HUES64 (cell line): ENCODE results near the gene MINDY2.

Source experiments
- H3K27ac ChIP-seq: 2 replicates; pipeline ENCODE4 v1.7.0; 2013; ENCODE audit warnings: low read depth, low read length, inconsistent platforms
- H3K27me3 ChIP-seq: 2 replicates; pipeline ENCODE4 v1.6.1; 2013; ENCODE audit warnings: mild to moderate bottlenecking, low read length; ENCODE audit not compliant: insufficient read depth
- H3K36me3 ChIP-seq: 2 replicates; pipeline ENCODE4 v1.6.1; 2013; ENCODE audit warnings: mild to moderate bottlenecking, low read length; ENCODE audit not compliant: insufficient read depth
- H3K4me1 ChIP-seq: 2 replicates; pipeline ENCODE4 v1.6.1; 2013; ENCODE audit warnings: mild to moderate bottlenecking, low read length, moderate library complexity; ENCODE audit not compliant: insufficient read depth
- H3K4me3 ChIP-seq: 2 replicates; pipeline ENCODE4 v1.5.1; 2013; ENCODE audit warnings: mild to moderate bottlenecking, low read length, moderate library complexity
- H3K9ac ChIP-seq: 2 replicates; pipeline ENCODE4 v1.6.1; 2013; ENCODE audit warnings: mild to moderate bottlenecking, low read depth, low read length
- H3K9me3 ChIP-seq: 2 replicates; pipeline ENCODE4 v1.6.1; 2013; ENCODE audit warnings: low read depth, low read length; ENCODE audit not compliant: insufficient read depth
- WGBS: fragments of 150-250, 120-280 bp; methylation state at CpG from one replicate; pipeline ENCODE4 v1.1.7; 2013; ENCODE audit warnings: missing lambda C conversion rate; 5-methylcytosine and 5-hydroxymethylcytosine counted together

Gene MINDY2

DNA sequence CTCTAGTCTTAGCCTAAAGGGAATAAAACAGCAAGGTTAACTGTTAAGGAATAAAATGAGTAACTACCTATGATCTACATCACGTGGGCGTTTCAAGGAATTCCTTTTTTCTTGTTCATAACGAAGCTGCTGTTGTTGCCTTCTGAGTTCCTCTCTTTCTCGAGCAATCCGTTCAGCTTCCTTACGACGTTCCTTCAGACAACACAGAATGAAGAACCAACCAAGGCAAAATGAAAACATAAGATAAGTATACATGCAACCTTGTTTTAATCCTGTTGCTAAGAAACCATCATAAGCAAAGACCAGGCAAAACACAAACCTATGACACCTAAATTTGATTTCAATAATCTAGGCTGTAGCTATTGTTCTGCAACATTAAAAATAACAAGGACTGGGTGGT is 118.3 kb downstream of the MINDY2 start:
- no peaks in the 10 kb centered on the region for H3K27me3 ChIP-seq
- H3K9me3 ChIP-seq, result no peaks in the 10 kb centered on the region
- H3K36me3 ChIP-seq, result peaks cover 100% of the 10 kb centered on the region
- H3K4me1 ChIP-seq, result no peaks in the 10 kb centered on the region
- no peak overlapping the region for H3K27ac ChIP-seq
- H3K9ac ChIP-seq, result no peak overlapping the region
- WGBS, result 97% methylated on average over 7 of the region's 7 CpGs
- H3K4me3 ChIP-seq, result no peak overlapping the region

GRCh38 chr15:58898150-58898680 is 127.1 kb downstream of the MINDY2 start:
- H3K4me3 ChIP-seq, result no peak overlapping the region
- H3K9me3 ChIP-seq, result no peaks in the 10 kb centered on the region
- no peak overlapping the region for H3K27ac ChIP-seq
- no peaks in the 10 kb centered on the region for H3K4me1 ChIP-seq
- no peak overlapping the region for H3K9ac ChIP-seq
- H3K27me3 ChIP-seq, result no peaks in the 10 kb centered on the region
- 80% methylated on average over 1 of the region's 1 CpG for WGBS
- H3K36me3 ChIP-seq, result peaks cover 91% of the 10 kb centered on the region

GRCh38 chr15:58900631-58901030 is 129.5 kb downstream of the MINDY2 start:
- Histone ChIP-seq H3K9ac (no peak overlapping the region), H3K9me3 (no peaks in the 10 kb centered on the region), H3K36me3 (peaks cover 90% of the 10 kb centered on the region), H3K4me3 (no peak overlapping the region), H3K27ac (no peak overlapping the region), H3K4me1 (no peaks in the 10 kb centered on the region), H3K27me3 (no peaks in the 10 kb centered on the region)
- whole genome bisulfite sequencing, result 95% methylated on average over 2 of the region's 3 CpGs

DNA sequence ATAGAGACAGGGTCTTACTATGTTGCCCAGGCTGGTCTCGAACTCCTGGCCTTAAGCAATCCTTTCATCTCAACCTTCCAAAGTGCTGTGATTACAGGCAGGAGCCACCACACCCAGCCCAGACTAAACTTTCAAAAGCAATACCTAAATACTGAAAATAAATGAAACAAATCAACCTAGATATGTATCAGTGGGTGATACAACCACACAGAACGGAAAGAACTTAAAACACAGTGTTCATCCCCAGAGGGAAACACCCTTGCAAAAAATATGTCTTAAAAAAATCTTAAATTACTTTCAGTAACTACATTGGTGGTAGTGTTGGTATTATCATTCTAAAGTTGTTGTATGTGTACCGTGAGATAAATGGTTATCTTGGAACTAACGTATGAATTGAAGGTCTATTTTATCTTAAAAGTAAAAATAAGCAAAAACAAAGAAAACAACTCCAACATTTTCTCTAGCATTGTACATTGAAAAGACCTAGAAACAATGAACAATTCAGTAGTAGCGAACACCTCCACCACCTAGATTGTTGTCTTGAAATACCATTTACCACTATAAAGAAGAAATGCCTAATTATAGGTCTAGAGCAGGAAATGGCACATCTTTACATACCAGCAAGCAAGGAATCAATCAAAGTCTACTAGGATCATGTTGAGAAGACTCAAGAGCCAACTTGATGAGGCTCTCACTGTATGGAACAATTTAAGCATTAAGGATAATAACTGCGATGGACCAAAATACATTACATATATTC is 137.6 kb downstream of the MINDY2 start:
- Histone ChIP-seq H3K36me3 (peaks cover 96% of the 10 kb centered on the region), H3K27ac (no peak overlapping the region), H3K9ac (no peak overlapping the region), H3K27me3 (no peaks in the 10 kb centered on the region), H3K4me3 (no peak overlapping the region), H3K9me3 (no peaks in the 10 kb centered on the region), H3K4me1 (peaks cover 7% of the 10 kb centered on the region; the same call in 1 of the 2 replicates)
- 100% methylated on average over 3 of the region's 6 CpGs for WGBS

- Histone ChIP-seq H3K4me1 (peaks cover 7% of the 10 kb centered on the region; the same call in 1 of the 2 replicates), H3K9ac (no peak overlapping the region), H3K4me3 (no peak overlapping the region), H3K27me3 (no peaks in the 10 kb centered on the region), H3K27ac (no peak overlapping the region), H3K9me3 (no peaks in the 10 kb centered on the region), H3K36me3 (peaks cover 96% of the 10 kb centered on the region)
- WGBS, result no CpG with 5 or more reads among the region's 1 CpG
Measured at GRCh38 chr15:58909616-58910015, 138.5 kb downstream of the MINDY2 start.

DNA sequence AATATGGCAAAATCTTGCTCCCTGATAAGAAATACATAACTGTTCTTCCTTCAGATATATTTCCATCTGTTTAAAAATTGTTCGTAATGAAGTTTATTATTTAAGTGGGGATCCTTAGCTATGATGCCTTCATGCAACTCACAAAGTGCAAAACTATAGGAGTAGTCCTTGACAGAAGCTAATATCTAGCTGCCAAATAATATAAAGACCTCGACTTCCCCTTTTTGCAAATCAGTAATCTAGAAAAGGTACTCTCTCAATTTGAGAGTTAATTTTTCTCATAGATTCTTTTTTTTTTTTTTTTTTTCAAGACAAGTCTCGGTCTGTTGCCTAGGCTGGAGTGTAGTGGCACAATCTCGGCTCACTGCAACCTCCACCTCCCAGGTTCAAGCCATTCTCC is 139.4 kb downstream of the MINDY2 start:
- Histone ChIP-seq H3K9ac (no peak overlapping the region), H3K4me1 (peaks cover 7% of the 10 kb centered on the region; the same call in 1 of the 2 replicates), H3K36me3 (peaks cover 97% of the 10 kb centered on the region), H3K27ac (no peak overlapping the region), H3K27me3 (no peaks in the 10 kb centered on the region), H3K4me3 (no peak overlapping the region), H3K9me3 (no peaks in the 10 kb centered on the region)
- 87% methylated on average over 4 of the region's 4 CpGs for WGBS
